Activated B cell treated with CpG ODN at 0.5 μM for 24 hours (primary cell): ENCODE measurements around the gene PLEKHA3. TPM values are rescaled to one million over a fixed set of nuclear protein-coding genes. Genes with fewer than 3 reads are reported as not detected.

Source experiments
- ATAC-seq: fragments of 200-7000 bp; cut with Tn5 transposase; one replicate; pipeline ENCODE4 v1.10.0; 2021; ENCODE audit warnings: low read depth, mild to moderate bottlenecking, moderate library complexity
- CTCF ChIA-PET: fragments of 350-600 bp; sonication (Branson Sonifier 250); formaldehyde crosslinking; loops from one replicate; lab custom pipeline; 2021; ENCODE audit warnings: antibody characterized with exemption; lab: Charles Lee
- POLR2A ChIA-PET: fragments of 350-600 bp; sonication (Branson Sonifier 250); formaldehyde crosslinking; loops from one replicate; lab custom pipeline; 2021; ENCODE audit warnings: antibody characterized with exemption; lab: Charles Lee
- DNase-seq: peaks from one replicate; pipeline ENCODE4 v3.0.0; 2022
- H3K27ac Mint-ChIP-seq: one replicate; pipeline ENCODE4 v1.8.0; 2020; ENCODE audit warnings: mixed read lengths
- H3K27me3 Mint-ChIP-seq: one replicate; pipeline ENCODE4 v1.8.0; 2021; ENCODE audit warnings: mixed read lengths
- H3K36me3 Mint-ChIP-seq: one replicate; pipeline ENCODE4 v1.8.0; 2021; ENCODE audit warnings: low read depth, mixed read lengths
- H3K4me1 Mint-ChIP-seq: one replicate; pipeline ENCODE4 v1.8.0; 2021; ENCODE audit warnings: mixed read lengths
- H3K4me3 Mint-ChIP-seq: one replicate; pipeline ENCODE4 v1.8.0; 2020; ENCODE audit warnings: mild to moderate bottlenecking, mixed read lengths
- H3K9me3 Mint-ChIP-seq: one replicate; pipeline ENCODE4 v1.8.0; 2020; ENCODE audit warnings: mixed read lengths
- intact Hi-C: fragments of 100-400 bp; cut with micrococcal nuclease; formaldehyde crosslinking; loops from one replicate; pipeline ENCODE4 v1.15.1; 2024
- total RNA-seq: library from RNA; stranded (reverse); gene quantifications from 2 replicates; pipeline ENCODE4 v1.2.3, GENCODE V29; 2022
- TF ChIP-seq, protein P1 (sequence below): fragments of 200-600 bp; IDR thresholded peaks from one replicate; pipeline ENCODE4 v1.8.0; 2022; ENCODE audit warnings: antibody characterized with exemption, mild to moderate bottlenecking

PLEKHA3 gene
- total RNA-seq, 1 donor from 2014 or later, result 29.6 TPM

DNA sequence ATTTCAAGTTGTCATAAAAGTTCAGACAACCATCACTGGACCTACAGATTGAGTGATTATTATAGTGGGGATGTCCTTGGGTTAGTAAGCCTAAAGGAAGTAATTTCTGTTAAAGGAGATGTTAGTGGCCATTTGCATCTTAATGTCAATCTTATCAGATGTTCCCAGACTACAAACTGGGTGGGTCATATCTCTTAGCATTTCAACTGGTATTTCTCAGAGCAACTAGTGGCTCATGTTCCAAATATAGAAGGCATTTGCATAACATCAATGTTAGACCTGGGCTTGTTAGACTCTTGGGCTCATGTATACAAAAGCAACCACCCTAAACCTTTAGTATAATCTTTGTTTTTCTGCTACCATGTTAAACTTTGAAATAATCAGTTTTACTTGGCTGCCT, 17.9 kb downstream of the PLEKHA3 start:
- intact Hi-C loops, result no loop called here
- POLR2A ChIA-PET, result interaction anchor here (0.6 kb wide), 1 partner anchor 80 kb away, joined by 4 read pairs; no protein-coding TSS in a partner anchor

DNA sequence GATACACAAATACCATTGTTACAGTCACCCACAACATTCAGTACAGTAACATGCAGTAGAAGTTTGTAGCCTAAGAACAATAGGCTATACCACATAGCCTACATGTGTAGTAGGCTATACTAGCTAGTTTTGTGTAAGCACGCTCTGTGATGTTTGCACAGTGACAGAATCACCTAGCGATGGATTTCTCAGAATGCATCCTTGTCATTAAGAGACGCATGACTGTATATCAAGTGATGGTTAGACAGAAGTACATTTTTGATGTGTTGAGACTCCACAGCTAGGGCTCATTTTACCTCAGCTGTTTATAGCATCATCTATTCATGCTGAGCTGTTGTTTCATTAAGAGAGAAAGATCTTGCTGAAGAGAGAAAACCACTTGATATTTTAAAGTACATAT, 19.4 kb downstream of the PLEKHA3 start:
- Mint-ChIP-seq H3K9me3 (no peaks in the 10 kb centered on the region), H3K4me3 (no peak overlapping the region), H3K27ac (no peak overlapping the region), H3K27me3 (no peaks in the 10 kb centered on the region), H3K36me3 (peaks cover 85% of the 10 kb centered on the region), H3K4me1 (peaks cover 7% of the 10 kb centered on the region)
- DNase-seq (no peak), ATAC-seq (no peak)
- TF ChIP-seq, protein P1, sequence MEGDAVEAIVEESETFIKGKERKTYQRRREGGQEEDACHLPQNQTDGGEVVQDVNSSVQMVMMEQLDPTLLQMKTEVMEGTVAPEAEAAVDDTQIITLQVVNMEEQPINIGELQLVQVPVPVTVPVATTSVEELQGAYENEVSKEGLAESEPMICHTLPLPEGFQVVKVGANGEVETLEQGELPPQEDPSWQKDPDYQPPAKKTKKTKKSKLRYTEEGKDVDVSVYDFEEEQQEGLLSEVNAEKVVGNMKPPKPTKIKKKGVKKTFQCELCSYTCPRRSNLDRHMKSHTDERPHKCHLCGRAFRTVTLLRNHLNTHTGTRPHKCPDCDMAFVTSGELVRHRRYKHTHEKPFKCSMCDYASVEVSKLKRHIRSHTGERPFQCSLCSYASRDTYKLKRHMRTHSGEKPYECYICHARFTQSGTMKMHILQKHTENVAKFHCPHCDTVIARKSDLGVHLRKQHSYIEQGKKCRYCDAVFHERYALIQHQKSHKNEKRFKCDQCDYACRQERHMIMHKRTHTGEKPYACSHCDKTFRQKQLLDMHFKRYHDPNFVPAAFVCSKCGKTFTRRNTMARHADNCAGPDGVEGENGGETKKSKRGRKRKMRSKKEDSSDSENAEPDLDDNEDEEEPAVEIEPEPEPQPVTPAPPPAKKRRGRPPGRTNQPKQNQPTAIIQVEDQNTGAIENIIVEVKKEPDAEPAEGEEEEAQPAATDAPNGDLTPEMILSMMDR, result no peak
- ChIA-PET POLR2A (no interaction called here), CTCF (no interaction called here)
- intact Hi-C loops, result no loop called here

More for the DNA sequence above, 17.9 kb downstream of the PLEKHA3 start:
- Mint-ChIP-seq H3K27me3 (no peaks in the 10 kb centered on the region), H3K27ac (no peak overlapping the region), H3K4me3 (no peak overlapping the region), H3K9me3 (no peaks in the 10 kb centered on the region), H3K36me3 (peaks cover 85% of the 10 kb centered on the region), H3K4me1 (peaks cover 7% of the 10 kb centered on the region)
- CTCF ChIA-PET, result no interaction called here
- ATAC-seq (no peak), DNase-seq (no peak)
- TF ChIP-seq, protein P1, result no peak

DNA sequence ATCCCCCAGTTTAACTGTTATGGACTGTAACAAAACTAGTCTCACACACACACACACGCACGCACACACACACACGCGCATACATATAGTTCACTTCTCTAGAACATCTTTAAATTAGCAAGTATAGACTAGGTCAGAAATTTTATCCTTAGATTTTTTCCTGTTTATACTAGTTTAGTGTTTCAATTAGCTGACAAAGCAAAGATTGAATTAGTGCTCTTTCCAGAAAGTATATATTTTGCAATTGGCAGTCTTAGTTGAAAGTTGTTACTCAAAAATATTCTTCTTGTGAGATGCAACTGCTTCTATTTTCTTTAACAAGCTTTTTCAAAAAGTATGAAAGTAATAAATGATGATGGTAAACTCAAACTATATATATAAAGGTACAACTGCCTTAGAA, 22.5 kb downstream of the PLEKHA3 start:
- peaks cover 4% of the 10 kb centered on the region for H3K4me1 Mint-ChIP-seq
- DNase-seq, result no peak
- TF ChIP-seq, protein P1, result no peak
- no peak overlapping the region for H3K4me3 Mint-ChIP-seq
- H3K9me3 Mint-ChIP-seq, result no peaks in the 10 kb centered on the region
- ChIA-PET POLR2A (no interaction called here), CTCF (no interaction called here)
- intact Hi-C loops, result no loop called here
- H3K27me3 Mint-ChIP-seq, result no peaks in the 10 kb centered on the region
- peaks cover 71% of the 10 kb centered on the region for H3K36me3 Mint-ChIP-seq
- H3K27ac Mint-ChIP-seq, result no peak overlapping the region
- ATAC-seq, result no peak

DNA sequence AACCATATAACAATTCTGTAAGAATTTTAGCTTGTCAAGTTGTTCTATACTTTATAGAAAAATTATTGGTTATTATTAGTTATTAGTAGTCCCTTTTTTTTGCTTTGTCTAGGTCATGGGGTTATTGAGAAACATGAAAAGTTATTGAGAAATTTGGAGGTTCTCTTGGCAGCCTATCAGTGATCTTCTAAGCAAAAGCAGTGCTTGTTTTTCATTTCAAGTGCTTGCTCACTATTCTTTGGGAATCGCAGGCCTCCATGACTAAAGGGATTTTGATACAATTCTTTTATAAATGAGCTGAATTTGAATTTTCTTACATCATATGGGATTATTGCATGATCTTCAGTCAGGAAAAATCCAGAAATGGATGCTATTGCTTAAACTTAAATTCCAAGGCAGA, 25.8 kb downstream of the PLEKHA3 start:
- TF ChIP-seq, protein P1, result no peak
- H3K36me3 Mint-ChIP-seq, result peaks cover 61% of the 10 kb centered on the region
- ChIA-PET CTCF (no interaction called here), POLR2A (no interaction called here)
- no peak for ATAC-seq
- no peak overlapping the region for H3K27ac Mint-ChIP-seq
- no peak for DNase-seq
- intact Hi-C loops, result no loop called here
- H3K4me3 Mint-ChIP-seq, result no peak overlapping the region
- H3K4me1 Mint-ChIP-seq, result no peaks in the 10 kb centered on the region
- H3K27me3 Mint-ChIP-seq, result no peaks in the 10 kb centered on the region
- no peaks in the 10 kb centered on the region for H3K9me3 Mint-ChIP-seq

DNA sequence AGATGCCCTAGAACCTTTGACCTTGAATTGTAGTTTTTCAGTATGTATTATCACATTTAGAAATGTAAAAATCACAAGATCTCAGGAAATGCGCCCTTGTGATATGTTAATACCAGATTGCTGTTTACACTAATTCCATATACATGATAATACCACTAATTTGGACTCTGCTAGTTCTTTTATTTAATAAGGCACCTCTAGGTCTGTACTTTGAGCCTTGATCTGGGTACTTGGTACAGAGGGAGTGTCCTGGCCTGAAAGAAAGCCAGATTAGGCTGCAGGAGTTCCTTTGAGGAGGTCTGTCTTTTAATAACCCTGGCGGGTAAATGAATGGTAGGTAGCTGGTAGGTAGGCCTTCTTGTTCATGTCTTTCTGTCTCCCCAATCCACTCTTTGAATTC, 26.3 kb downstream of the PLEKHA3 start:
- H3K9me3 Mint-ChIP-seq, result no peaks in the 10 kb centered on the region
- H3K4me1 Mint-ChIP-seq, result no peaks in the 10 kb centered on the region
- H3K27ac Mint-ChIP-seq, result no peak overlapping the region
- peaks cover 57% of the 10 kb centered on the region for H3K36me3 Mint-ChIP-seq
- ChIA-PET POLR2A (interaction anchor here (1.2 kb wide), 1 partner anchor 12 kb away, joined by 5 read pairs; no protein-coding TSS in a partner anchor), CTCF (no interaction called here)
- ATAC-seq, result no peak
- TF ChIP-seq, protein P1, result no peak
- DNase-seq, result no peak
- H3K4me3 Mint-ChIP-seq, result no peak overlapping the region
- intact Hi-C loops, result no loop called here
- H3K27me3 Mint-ChIP-seq, result no peaks in the 10 kb centered on the region
